Frontal cortex (tissue), 4 donors: ENCODE measurements around the gene ADGRL3. TPM values are rescaled to one million over a fixed set of nuclear protein-coding genes. Genes with fewer than 3 reads are reported as not detected.

Source experiments
- DNase-seq, 2 donors: peaks; one replicate each; pipeline ENCODE4 v3.0.0; 2012; ENCODE audit warnings: low spot score in 2 of 2
- FAIRE-seq: peaks from 2 replicates; lab custom pipeline; 2012; peaks lifted over from hg19 to GRCh38; lab: Jason Lieb, UNC
- total RNA-seq: library from RNA; depleted of rRNA; stranded (reverse); fragments of >200 nt; gene quantifications from one replicate; pipeline ENCODE4 v1.2.3, GENCODE V29; 2014
- donor health status: control.
- donor health status: control.
- donor health status: control.

Gene ADGRL3
- 302 TPM for total RNA-seq

GRCh38 chr4:61200187-61200915, at the start of gene ADGRL3:
Gene ADGRL3 (plus strand): TSS chr4:61200326.
- DNase-seq, result peak; percentile 34 to 63
- no peak for FAIRE-seq

GRCh38 chr4:61152433-61152832, 47.7 kb upstream of the ADGRL3 start:
- DNase-seq (no peak), FAIRE-seq (no peak)

- FAIRE-seq, result no peak
- no peak for DNase-seq
Observed at GRCh38 chr4:61160478-61160877, 39.6 kb upstream of the ADGRL3 start.

- FAIRE-seq (no peak), DNase-seq (no peak)
Observed at GRCh38 chr4:61162116-61162515, 38.0 kb upstream of the ADGRL3 start.

- FAIRE-seq (no peak), DNase-seq (no peak)
Observed at GRCh38 chr4:61173799-61174198, 26.3 kb upstream of the ADGRL3 start.

- FAIRE-seq (no peak), DNase-seq (no peak)
Observed at GRCh38 chr4:61175495-61175894, 24.6 kb upstream of the ADGRL3 start.

GRCh38 chr4:61177367-61177766, 22.8 kb upstream of the ADGRL3 start:
- DNase-seq (no peak), FAIRE-seq (no peak)

- FAIRE-seq (no peak), DNase-seq (no peak)
Observed at GRCh38 chr4:61180405-61180804, 19.7 kb upstream of the ADGRL3 start.

GRCh38 chr4:61182915-61183314, 17.2 kb upstream of the ADGRL3 start:
- DNase-seq (no peak), FAIRE-seq (no peak)

GRCh38 chr4:61185288-61185687, 14.8 kb upstream of the ADGRL3 start:
- DNase-seq, result no peak
- FAIRE-seq, result no peak

- FAIRE-seq (no peak), DNase-seq (no peak)
Observed at GRCh38 chr4:61192392-61192791, 7.7 kb upstream of the ADGRL3 start.

- FAIRE-seq (no peak), DNase-seq (no peak)
Observed at GRCh38 chr4:61193863-61194262, 6.3 kb upstream of the ADGRL3 start.

GRCh38 chr4:61194571-61194970, 5.6 kb upstream of the ADGRL3 start:
- DNase-seq (no peak), FAIRE-seq (no peak)

GRCh38 chr4:61195101-61195500, 5.0 kb upstream of the ADGRL3 start:
- DNase-seq, result no peak
- no peak for FAIRE-seq

- FAIRE-seq (no peak), DNase-seq (no peak)
Observed at GRCh38 chr4:61198686-61199085, 1.4 kb upstream of the ADGRL3 start.

GRCh38 chr4:61199873-61200186, 296 bp upstream of the ADGRL3 start:
- FAIRE-seq (no peak), DNase-seq (no peak)

GRCh38 chr4:61200916-61201526, 895 bp downstream of the ADGRL3 start:
- DNase-seq, result peak; percentile 12 to 54
- FAIRE-seq, result no peak

- FAIRE-seq (no peak), DNase-seq (peak in 1 of 2 donors; percentile 31)
Observed at GRCh38 chr4:61201561-61201960, 1.4 kb downstream of the ADGRL3 start.

- DNase-seq (peak; percentile 32 to 54), FAIRE-seq (no peak)
Observed at GRCh38 chr4:61201961-61202637, 2.0 kb downstream of the ADGRL3 start.

GRCh38 chr4:61202638-61203435, 2.7 kb downstream of the ADGRL3 start:
- FAIRE-seq, result no peak
- peak; percentile 16 to 46 for DNase-seq

GRCh38 chr4:61203436-61203790, 3.3 kb downstream of the ADGRL3 start:
- DNase-seq, result no peak
- FAIRE-seq, result no peak
